Measurements from ENCODE around the gene SLF2. TPM values are rescaled to one million over a fixed set of nuclear protein-coding genes. Genes with fewer than 3 reads are reported as not detected.

The SLF2 gene
- total and polyA plus RNA-seq, 2 of the 13 experiments (the other 11 are each of a cell fraction or from before 2014, with no cell fraction given), result 12.2 to 48.1 TPM

GRCh38 chr10:101012525-101013364, 100.0 kb downstream of the SLF2 start (continued):
- TF ChIP-seq ZNF574 (CRISPR knock-in tag; IDR thresholded peaks at IDR 0.05), result peak; percentile 64
- TF ChIP-seq ZBED4 (CRISPR knock-in tag; IDR thresholded peaks at IDR 0.05; ENCODE audit: borderline replicate concordance), result 0 out of 2 replicates have a peak, but pooled peaks have one; percentile 10
- 0 out of 2 replicates have a peak, but pooled peaks have one; percentile 12 for TF ChIP-seq DRAP1 (CRISPR knock-in tag; IDR thresholded peaks at IDR 0.05)
- 0 out of 2 replicates have a peak, but pooled peaks have one; percentile 57 for TF ChIP-seq HBP1 (CRISPR knock-in tag; IDR thresholded peaks at IDR 0.05; ENCODE audit: low read depth)
- no peak for TF ChIP-seq ZNF672 (CRISPR knock-in tag; IDR thresholded peaks at IDR 0.05)
- peak; percentile 48; the same call in 1 of the 2 replicates for TF ChIP-seq ELF3 (CRISPR knock-in tag; IDR thresholded peaks at IDR 0.05)
- TF ChIP-seq SOX13 (IDR thresholded peaks at IDR 0.05), result no peak
- TF ChIP-seq SOX13 (CRISPR knock-in tag; conservative IDR thresholded peaks at IDR 0.05 in 1 of 2, IDR thresholded peaks at IDR 0.05 in 1 of 2), result peak in 1 of 2 experiments; percentile 24; a peak in 1 of 4 replicates
- TF ChIP-seq SMAD3 (CRISPR knock-in tag; IDR thresholded peaks at IDR 0.05), result 0 out of 2 replicates have a peak, but pooled peaks have one; percentile 19
- no peak for TF ChIP-seq CSRNP1 (CRISPR knock-in tag; IDR thresholded peaks at IDR 0.05)
- TF ChIP-seq ZSCAN31 (CRISPR knock-in tag; IDR thresholded peaks at IDR 0.05; ENCODE audit: low read depth), result peak; percentile 10; the same call in 1 of the 2 replicates
- no peak for TF ChIP-seq TOE1 (CRISPR knock-in tag; IDR thresholded peaks at IDR 0.05)
- peak; percentile 78 for TF ChIP-seq ZNF792 (CRISPR knock-in tag; IDR thresholded peaks at IDR 0.05)
- TF ChIP-seq TEF (CRISPR knock-in tag; IDR thresholded peaks at IDR 0.05), result no peak
- TF ChIP-seq NR2C2 (CRISPR knock-in tag; IDR thresholded peaks at IDR 0.05; ENCODE audit: borderline replicate concordance), result peak; percentile 17; the same call in 1 of the 2 replicates

All from HepG2 (cell line).